GM23338 (cell line): Measurements from ENCODE around the gene RBM38.

Source experiments
- EZH2 ChIP-seq: fragments of 200-600 bp; sonication (generic); IDR thresholded peaks from one replicate; pipeline ENCODE4 v1.8.0; 2017; ENCODE audit warnings: antibody characterized with exemption, mild to moderate bottlenecking, low read depth; ENCODE audit not compliant: unreplicated experiment
- EZH2phosphoT487 ChIP-seq: fragments of 200-600 bp; sonication (generic); IDR thresholded peaks from one replicate; pipeline ENCODE4 v1.8.1; 2018; ENCODE audit warnings: antibody characterized with exemption; ENCODE audit not compliant: unreplicated experiment
- NANOG ChIP-seq: IDR thresholded peaks from 2 replicates; pipeline ENCODE4 v1.6.1; 2016; ENCODE audit warnings: antibody characterized with exemption, borderline replicate concordance
- POLR2AphosphoS5 ChIP-seq: IDR thresholded peaks from 2 replicates; pipeline ENCODE4 v1.6.1; 2016; ENCODE audit warnings: antibody characterized with exemption, low read depth
- TF ChIP-seq, protein P1 (sequence below), 2 experiments: fragments of 200-600 bp in 1 of 2; sonication (generic) in 1 of 2; conservative IDR thresholded peaks; 2 replicates each; pipeline versions ENCODE4 v1.5.1 to v1.6.1; 2016 to 2017; ENCODE audit warnings: antibody characterized with exemption in 2 of 2, low read depth in 2 of 2, mild to moderate bottlenecking in 2 of 2, moderate library complexity in 1 of 2
- TF ChIP-seq, protein P2 (sequence below): IDR thresholded peaks from one replicate; pipeline ENCODE4 v1.6.1; 2018; ENCODE audit warnings: antibody characterized with exemption; ENCODE audit not compliant: unreplicated experiment
- TF ChIP-seq, protein P3 (sequence below): IDR thresholded peaks from 2 replicates; pipeline ENCODE4 v1.6.1; 2016; ENCODE audit warnings: antibody characterized with exemption

DNA sequence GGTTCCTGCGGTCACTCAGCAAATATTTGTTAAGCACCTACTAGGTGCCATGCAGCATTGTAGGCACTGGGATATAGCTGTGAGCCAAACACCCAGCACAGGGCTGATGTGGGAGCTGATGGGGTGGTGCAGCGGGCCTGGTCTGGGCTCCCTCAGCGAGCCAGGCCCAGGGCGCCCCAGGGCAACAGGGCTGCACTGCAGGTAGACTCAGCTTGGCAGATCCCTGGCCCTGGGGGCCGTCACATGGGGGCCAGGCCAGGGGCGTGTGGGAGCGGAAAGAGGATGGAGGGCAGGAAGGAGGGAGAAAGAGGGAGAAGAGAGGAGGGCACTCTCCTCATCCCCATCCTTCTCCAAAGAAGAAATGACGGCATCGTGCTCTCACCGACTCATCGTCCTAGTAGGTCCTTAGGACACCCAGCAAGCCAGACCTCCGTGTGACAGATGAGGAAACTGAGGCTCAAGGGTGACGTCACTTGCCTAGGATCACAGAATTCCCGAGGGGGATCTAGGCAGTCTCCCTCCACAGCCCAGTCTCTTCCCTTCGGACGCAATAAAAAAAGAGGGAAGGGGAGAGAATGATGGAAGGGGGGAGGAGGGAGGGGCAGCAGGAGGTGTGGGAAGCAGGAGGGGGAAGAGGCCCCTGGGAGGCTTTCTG lies 53.3 kb downstream of the RBM38 start:
- no peak for TF ChIP-seq EZH2
- TF ChIP-seq, protein P1, sequence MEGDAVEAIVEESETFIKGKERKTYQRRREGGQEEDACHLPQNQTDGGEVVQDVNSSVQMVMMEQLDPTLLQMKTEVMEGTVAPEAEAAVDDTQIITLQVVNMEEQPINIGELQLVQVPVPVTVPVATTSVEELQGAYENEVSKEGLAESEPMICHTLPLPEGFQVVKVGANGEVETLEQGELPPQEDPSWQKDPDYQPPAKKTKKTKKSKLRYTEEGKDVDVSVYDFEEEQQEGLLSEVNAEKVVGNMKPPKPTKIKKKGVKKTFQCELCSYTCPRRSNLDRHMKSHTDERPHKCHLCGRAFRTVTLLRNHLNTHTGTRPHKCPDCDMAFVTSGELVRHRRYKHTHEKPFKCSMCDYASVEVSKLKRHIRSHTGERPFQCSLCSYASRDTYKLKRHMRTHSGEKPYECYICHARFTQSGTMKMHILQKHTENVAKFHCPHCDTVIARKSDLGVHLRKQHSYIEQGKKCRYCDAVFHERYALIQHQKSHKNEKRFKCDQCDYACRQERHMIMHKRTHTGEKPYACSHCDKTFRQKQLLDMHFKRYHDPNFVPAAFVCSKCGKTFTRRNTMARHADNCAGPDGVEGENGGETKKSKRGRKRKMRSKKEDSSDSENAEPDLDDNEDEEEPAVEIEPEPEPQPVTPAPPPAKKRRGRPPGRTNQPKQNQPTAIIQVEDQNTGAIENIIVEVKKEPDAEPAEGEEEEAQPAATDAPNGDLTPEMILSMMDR (conservative IDR thresholded peaks at IDR 0.05; ENCODE audit: low read depth in 2 of 2), result no peak
- no peak for TF ChIP-seq POLR2AphosphoS5
- TF ChIP-seq, protein P2, sequence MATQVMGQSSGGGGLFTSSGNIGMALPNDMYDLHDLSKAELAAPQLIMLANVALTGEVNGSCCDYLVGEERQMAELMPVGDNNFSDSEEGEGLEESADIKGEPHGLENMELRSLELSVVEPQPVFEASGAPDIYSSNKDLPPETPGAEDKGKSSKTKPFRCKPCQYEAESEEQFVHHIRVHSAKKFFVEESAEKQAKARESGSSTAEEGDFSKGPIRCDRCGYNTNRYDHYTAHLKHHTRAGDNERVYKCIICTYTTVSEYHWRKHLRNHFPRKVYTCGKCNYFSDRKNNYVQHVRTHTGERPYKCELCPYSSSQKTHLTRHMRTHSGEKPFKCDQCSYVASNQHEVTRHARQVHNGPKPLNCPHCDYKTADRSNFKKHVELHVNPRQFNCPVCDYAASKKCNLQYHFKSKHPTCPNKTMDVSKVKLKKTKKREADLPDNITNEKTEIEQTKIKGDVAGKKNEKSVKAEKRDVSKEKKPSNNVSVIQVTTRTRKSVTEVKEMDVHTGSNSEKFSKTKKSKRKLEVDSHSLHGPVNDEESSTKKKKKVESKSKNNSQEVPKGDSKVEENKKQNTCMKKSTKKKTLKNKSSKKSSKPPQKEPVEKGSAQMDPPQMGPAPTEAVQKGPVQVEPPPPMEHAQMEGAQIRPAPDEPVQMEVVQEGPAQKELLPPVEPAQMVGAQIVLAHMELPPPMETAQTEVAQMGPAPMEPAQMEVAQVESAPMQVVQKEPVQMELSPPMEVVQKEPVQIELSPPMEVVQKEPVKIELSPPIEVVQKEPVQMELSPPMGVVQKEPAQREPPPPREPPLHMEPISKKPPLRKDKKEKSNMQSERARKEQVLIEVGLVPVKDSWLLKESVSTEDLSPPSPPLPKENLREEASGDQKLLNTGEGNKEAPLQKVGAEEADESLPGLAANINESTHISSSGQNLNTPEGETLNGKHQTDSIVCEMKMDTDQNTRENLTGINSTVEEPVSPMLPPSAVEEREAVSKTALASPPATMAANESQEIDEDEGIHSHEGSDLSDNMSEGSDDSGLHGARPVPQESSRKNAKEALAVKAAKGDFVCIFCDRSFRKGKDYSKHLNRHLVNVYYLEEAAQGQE, result no peak
- no peak for TF ChIP-seq EZH2phosphoT487
- no peak for TF ChIP-seq NANOG
- TF ChIP-seq, protein P3, sequence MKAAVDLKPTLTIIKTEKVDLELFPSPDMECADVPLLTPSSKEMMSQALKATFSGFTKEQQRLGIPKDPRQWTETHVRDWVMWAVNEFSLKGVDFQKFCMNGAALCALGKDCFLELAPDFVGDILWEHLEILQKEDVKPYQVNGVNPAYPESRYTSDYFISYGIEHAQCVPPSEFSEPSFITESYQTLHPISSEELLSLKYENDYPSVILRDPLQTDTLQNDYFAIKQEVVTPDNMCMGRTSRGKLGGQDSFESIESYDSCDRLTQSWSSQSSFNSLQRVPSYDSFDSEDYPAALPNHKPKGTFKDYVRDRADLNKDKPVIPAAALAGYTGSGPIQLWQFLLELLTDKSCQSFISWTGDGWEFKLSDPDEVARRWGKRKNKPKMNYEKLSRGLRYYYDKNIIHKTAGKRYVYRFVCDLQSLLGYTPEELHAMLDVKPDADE, result no peak
